ENCODE results near the gene HS2ST1. TPM values are rescaled to one million over a fixed set of nuclear protein-coding genes. Genes with fewer than 3 reads are reported as not detected.
"Not testable (repeated sequence)": the region's sequence is repeated elsewhere in the genome, so short reads cannot be mapped to it uniquely, and the experiment has no call there.

HS2ST1 gene
- total RNA-seq, 1 donor from 2014 or later, result 11.9 TPM

DNA sequence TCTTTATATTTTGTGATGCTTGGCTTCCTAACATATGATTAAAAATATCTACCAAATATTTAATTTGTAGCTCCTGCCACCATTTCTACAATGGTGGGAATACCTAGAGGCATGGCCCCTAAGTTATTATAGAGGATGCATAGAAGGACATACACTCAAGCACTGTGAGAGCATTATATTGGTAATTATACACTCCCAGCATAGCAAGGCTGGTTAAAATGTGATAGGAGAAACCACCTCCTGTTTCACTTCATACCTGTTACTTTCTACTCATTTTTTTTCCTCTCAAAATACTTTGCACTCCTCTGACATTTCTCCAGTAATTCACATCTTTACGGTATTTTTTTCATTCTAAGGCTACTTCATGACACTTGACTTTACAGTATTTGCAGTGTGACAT lies 92.9 kb downstream of the HS2ST1 start:
- no peak for DNase-seq (ENCODE audit: low read depth in 2 of 2)

DNA sequence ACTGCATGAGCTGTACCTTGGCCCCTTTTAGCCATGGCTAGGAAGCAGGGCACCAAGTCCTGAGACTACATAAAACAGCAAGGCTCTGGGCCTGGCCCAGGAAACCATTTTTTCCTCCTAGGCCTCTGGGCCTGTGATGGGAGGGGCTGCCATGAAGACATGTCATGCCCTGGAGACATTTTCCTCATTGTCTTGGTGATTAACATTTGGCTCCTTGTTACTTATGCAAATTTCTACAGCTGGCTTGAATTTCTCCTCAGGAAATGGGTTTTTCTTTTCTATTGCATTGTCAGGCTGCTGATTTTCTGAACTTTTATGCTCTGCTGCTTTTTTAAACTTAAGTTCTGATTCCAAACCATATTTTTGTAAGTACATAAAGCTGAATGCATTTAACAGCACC lies 99.0 kb downstream of the HS2ST1 start:
- not testable (repeated sequence) for DNase-seq (ENCODE audit: low read depth in 2 of 2)

DNA sequence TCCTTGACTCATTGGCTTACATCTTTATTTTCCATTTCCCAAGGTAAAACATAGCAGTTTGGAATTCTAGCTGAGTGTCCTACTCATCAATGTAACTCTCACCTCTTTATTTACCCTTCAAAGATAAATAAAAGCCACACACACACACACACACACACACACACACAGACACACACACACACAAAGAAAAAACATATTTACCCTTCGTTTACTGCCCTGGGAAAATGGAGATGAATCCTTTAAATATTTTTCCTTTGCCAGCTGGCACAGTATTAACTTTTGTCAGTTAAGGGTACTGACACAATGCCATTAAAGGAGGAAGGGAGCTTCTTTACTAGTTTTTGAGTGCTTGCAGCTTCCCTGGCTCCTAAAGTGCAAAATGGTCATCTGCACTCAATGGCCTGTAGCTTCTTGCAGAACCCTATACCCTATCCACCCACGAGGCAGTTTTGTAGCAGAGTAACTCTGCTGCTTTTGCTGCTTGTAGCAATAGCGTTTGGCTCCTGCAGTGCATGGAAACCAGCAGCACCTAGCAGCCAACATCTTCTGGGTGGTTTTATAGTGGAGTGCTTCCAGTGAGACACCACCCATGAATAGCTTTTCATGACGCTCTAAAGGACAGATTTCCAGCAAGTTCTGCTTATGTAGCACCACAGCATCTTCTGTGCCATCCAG lies 103.7 kb downstream of the HS2ST1 start:
- DNase-seq (ENCODE audit: low read depth in 2 of 2), result no peak

DNA sequence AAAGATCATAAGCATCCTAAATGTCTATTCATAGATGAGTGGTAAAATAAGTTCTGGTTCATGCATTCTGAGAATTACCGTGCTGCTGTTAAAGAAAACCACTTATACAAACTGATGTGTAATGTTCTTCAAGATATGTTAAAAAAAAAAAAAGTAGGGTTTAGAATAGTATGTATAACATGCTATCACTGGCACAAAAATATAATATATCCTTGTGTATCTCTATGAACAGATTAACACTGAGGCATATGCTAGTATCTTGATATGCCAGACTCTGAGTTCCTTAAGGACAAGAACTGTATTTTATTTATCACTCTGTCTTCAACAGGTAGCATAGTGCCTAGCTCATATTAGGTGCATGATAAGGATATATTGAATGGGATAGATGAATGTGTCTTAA lies 108.9 kb downstream of the HS2ST1 start:
- DNase-seq (ENCODE audit: low read depth in 2 of 2), result no peak

DNA sequence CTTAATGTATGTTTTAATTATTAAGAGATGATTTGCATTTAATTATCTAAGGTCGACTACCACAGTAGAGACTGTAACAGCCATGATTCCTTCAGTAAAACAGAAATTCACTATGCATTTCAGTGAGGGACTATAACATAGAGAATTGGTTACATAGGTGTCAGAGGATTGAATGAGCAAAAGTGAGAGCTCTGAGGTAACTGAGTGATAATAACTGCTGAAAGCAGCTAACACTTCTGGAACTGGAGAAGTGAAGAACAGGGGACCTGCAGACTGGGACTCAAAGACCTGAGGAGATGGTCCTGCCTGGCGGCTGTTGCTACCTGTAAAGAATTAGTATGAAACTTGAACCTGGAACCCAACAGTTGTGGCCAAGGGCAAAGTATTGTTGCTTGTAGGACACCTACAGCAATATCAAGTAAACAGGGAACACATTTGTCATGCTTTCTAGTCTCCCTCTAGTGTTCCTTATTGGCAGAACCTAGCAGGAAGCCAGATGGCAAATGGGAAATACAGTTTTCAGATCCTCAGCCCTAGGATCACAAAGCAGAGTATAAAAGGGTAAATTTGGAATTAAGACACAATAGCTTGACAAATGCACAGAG lies 110.6 kb downstream of the HS2ST1 start:
- peak; percentile 36 to 50 for DNase-seq (ENCODE audit: low read depth in 2 of 2)

DNA sequence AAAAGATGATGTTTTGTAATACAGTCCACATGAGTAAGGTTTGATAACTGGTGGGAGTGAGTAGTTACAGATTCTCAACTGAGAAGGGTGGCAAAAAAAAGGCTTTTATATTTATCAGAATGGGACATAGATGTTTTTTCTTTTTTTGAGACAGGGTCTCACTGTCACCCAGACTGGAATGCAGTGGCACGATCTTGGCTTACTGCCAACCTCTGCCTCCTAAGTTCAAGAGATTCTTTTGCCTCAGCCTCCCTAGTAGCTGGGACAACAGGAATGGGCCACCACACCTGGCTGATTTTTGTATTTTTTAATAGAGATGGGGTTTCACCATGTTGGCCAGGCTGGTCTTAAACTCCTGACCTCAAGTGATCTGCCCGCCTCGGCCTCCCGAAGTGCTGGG lies 113.1 kb downstream of the HS2ST1 start:
- DNase-seq (ENCODE audit: low read depth in 2 of 2), result peak in 1 of 2 donors; percentile 16

DNA sequence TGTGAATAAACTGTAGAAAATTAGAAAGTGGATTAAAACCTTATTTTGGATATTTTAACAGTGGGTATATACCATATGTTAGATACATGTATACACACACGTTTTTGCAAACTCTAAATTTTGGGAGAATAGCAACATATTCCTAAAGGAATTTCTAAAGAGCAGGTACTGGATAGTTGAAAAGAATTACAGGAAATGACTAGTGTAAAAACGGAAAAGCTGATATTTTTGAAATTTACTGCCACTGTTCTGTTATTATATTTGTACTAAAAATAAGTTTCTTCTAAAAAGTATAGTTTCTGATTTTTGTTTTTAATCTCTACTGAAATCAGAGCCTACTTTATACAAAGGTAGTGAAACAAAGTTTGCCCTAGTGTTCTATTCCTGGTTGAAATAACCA lies 114.1 kb downstream of the HS2ST1 start:
- DNase-seq (ENCODE audit: low read depth in 2 of 2), result peak; percentile 9 to 63

DNA sequence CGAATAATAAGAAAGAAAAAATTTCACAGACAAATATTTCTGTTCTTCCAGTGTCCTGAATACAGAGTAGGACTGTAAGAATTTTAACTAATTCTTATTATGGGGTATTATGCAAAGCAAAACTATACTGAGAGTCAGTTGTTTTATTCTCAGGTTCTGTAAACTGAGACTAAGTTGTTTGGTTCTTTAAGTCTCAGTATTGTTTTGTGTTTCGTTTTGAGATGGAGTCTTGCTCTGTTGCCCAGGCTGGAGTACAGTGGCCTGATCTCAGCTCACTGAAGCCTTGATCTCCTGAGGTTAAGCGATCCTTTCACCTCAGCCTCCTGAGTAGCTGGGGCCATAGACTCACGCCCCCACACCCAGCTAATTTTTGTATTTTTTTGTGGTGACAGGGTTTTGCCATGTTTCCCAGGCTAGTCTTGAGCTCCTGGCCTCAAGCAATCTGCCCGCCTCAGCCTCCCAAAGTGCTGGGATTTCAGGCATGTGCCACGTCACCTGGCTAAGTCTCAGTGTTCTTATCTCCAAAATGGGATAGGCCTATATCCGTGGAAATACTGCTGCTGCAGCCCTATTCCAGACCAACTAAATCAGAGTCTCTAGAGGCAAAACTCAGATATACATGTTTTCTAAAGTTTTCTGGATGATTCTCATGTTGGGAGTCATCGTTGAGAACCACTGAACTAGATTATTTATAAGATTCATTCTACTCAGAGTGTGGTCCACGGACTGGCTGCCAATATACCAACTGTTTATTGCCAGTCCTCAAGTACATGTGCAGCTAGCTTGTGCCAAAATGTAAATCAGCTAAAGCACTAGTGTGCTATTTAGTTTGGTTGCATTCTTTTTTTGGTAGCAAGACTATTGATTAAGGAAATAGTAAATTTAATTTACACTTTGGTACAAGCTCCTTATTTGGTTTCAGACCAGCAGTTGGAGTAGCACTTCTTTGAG lies 116.6 kb downstream of the HS2ST1 start:
- no peak for DNase-seq (ENCODE audit: low read depth in 2 of 2)

DNA sequence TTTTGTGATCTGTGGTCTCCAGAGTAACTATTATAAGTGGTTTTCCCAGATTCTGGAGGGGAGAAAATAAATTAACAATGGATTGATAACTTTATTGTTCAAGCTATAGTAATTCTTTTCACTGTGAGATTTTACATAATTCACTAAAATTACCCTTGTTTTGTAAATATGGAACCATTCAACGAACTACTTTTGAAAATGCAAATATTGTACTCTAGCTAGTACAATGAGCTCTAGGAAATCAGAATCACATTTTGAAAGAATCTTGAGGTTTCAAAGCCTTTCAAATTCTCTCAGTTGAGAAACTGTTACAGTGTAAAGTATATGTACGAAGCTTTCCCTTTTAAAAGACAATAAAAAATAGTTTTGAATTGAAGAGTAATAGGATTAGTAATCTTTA lies 119.9 kb downstream of the HS2ST1 start:
- DNase-seq (ENCODE audit: low read depth in 2 of 2), result no peak

DNA sequence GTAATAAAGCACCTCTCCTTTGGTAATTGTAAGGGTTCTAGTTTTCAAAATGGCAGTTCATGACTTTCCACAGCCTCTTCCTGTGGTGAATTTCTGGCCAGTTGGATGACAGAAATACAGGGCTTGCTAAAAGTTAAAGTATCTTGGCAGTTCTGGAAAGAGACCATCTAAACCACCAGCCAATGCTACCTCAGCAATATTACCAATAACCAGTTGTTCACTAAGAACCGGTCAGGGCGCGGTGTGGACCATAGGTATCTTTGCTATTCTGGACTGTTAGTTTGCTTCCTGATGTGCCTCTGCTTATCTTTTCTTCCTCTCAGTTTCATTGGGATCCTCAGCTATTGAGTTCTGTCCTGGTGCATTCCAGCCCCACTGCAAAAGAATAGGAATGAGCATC lies 124.7 kb downstream of the HS2ST1 start:
- no peak for DNase-seq (ENCODE audit: low read depth in 2 of 2)

DNA sequence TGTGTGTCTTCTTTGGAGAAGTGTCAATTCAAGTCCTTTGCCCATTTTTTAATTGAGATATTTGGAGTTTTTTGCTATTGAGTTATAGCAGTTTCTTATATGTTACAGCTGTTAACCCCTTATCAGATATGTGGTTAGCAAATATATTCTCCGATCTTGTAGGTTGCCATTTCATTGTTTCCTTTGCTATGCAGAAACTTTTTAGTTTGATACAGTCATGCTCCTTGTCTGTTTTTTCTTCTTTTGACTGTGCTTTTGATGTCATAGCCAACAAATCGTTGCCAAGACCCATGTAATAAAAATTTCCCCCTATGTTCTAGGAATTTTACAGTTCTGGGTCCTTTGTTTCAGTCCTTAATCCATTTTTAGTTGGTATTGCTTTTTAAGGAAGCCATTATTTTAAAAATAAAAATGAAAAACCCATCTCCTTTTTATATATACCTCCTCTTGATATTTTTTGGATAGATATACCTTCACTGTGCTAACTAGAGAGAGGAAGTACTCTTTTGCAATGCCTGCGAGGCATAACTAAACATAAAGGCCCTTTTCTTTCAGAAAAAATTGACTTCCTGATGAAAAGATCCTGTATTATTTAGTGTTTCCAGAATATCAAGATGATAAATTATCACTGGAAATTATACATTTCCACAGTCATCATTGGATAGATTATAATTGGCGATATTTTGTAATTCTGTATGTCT lies 127.8 kb downstream of the HS2ST1 start:
- DNase-seq (ENCODE audit: low read depth in 2 of 2), result peak in 1 of 2 donors; percentile 20

DNA sequence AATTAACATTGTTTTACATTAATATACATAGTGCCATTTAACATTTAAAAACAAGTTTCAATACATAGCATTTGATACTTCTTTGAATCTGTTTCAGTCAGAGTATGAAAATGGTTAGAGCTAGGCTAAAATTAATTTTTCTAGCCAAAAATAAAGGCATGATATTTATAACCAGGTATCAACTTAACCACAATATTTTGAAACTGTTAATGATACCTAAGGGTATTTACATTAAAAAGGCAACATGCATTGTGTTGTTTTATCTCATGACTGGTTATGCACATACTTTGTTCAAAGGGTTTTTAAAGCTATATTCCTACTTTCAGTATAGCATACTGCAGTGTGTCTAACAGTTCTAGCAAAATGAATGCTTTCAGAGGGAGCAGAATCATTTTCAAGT lies 130.0 kb downstream of the HS2ST1 start:
- DNase-seq (ENCODE audit: low read depth in 2 of 2), result no peak

DNA sequence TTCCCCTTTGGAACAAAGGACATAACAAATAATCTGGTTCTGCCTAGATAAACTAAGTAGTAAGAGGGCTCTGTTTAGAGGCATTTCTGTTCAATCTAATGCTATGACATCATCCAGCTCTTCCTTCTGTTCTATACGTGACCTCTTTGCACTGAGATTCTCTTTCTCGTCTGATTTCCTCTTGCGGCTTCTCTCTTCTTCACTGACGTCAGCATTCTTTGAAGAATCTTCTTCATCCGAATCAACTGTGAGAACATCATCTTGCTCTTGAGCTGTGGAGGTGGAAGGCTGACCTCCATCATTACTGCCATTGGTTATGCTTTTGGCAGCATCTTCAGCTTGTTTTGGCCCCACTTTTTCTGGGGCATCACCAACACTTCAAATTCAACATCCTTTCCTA lies 130.4 kb downstream of the HS2ST1 start:
- DNase-seq (ENCODE audit: low read depth in 2 of 2), result no peak

DNA sequence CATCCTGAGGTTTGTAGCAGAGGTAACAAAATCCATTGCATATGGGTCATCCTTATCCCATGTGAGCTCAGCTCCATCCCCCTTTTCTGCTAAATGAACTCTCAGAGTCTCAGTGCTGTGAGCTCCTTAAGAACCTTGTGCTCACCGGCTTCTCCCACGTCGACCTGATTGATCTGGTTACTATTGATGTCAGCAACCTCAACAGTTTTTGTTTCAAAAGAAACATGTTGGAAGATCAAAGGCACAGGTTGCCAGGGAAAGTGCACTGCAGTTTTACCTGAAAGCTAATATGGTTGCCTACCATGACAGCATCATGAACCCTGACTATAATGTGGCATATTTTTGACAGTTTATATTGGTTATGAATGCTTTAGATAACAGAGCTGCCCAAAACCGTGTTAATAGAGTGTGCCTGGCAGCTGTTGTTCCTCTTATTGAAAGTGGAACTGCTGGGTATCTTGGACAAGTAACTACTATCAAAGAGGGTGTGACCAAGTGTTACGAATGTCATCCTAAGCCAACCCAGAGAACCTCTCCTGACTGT lies 131.4 kb downstream of the HS2ST1 start:
- DNase-seq (ENCODE audit: low read depth in 2 of 2), result no peak

DNA sequence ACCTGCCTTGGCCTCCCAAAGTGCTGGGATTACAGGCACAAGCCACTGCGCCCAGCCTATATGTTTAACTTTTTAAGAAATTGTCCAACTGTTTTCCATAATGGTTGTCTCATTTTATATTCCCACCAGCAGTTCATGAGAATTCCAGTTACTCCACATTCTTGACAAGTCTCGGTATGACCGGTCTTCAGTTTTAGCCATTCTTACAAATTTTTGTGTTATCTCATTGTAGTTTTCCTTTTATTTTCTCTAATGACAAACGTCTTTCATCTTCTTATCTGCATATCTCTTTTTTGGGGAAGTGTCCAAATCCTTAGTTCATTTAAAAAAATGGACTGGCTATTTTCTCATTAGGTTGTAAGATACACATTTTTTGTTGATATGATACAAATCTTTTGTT lies 132.5 kb downstream of the HS2ST1 start:
- no peak for DNase-seq (ENCODE audit: low read depth in 2 of 2)

DNA sequence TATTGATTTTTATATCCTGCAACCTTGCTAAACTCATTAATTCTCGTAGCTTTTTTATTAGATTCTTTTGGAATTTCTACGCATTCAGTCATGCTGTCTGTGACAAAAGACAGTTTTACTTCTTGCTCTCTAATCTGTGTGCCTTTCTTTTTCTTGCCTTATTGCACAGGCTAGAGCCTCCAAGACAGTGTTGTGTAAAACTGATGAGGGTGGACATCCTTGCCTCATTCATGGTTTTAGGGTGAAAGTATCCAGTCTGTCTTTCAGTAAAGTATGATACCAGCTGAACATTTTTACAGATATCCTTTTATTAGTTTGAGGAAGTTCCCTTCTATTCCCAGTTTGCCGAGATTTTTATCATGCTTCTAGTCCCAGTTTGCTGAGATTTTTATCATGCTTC lies 133.8 kb downstream of the HS2ST1 start:
- no peak for DNase-seq (ENCODE audit: low read depth in 2 of 2)

DNA sequence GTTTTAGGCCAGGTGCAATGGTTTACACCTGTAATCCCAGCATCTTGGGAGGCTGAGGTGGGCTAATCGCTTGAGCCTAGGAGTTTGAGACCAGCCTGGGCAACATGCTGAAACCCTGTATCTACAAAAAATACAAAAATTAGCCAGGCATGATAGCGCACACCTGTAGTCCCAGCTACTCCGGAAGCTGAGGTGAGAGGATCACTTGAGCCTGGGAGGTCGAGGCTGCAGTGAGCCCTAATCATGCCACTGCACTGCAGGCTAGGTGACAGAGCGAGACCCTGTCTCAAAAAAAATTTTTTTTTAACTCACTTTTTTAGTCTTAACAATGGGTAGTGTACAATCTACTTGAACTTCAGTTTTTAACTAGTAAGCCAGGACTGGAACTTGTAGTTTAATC lies 137.5 kb downstream of the HS2ST1 start:
- DNase-seq (ENCODE audit: low read depth in 2 of 2), result no peak

DNA sequence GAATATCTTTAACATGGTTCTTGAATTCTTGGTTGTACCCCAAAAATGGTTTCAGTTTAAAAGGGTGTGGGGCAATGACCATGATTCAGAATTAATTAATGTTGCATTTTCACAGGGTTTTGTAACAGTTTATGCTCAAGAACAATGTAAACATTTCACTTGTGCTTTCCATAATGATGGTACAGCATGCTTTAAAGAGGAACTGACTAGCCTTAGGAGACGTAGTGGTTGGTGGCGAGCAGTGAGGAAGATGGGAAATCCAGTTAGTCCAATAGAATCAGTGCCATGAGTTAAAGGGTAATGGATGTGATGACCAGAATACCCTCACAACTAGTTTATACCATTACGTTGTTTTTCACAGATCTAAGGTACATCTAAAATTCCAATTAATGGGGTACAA lies 138.0 kb downstream of the HS2ST1 start:
- DNase-seq (ENCODE audit: low read depth in 2 of 2), result no peak

DNA sequence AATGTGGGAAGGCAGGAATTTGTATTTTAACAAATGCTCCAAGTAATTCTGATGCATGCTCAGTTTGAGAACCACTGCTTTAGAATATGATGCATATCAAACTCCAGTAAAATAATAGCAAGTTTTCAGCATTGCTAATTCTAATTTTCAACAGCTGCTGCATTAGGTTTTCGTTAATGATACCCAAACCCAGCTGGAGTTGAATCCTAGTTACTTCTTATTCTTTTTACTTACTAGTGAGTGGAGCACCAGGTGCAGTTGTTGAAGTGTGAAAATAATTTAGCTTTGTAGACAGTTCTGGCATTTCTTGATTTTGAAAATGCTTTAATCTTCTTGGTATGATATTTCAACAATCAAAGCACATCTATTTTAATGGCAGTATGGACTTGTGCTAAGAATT lies 138.5 kb downstream of the HS2ST1 start:
- no peak for DNase-seq (ENCODE audit: low read depth in 2 of 2)

DNA sequence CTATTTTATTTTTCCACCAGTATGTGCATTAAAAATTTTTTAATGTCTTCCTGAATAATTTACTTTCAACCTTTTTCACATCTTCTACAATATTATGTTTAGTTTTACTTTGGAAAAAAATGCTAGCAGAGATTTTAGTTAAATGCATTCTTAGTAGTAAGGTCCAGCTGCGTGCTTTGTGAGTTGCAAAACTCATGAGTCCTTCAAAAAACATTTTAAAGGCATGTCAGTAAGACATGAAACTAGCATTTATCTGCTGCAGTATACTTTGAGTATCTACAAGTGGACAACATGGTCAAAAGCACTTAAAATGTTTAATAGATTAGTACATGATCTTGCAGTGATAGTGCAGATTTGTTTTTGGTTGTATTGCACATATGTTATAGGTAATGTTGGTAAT lies 139.0 kb downstream of the HS2ST1 start:
- DNase-seq (ENCODE audit: low read depth in 2 of 2), result no peak

DNA sequence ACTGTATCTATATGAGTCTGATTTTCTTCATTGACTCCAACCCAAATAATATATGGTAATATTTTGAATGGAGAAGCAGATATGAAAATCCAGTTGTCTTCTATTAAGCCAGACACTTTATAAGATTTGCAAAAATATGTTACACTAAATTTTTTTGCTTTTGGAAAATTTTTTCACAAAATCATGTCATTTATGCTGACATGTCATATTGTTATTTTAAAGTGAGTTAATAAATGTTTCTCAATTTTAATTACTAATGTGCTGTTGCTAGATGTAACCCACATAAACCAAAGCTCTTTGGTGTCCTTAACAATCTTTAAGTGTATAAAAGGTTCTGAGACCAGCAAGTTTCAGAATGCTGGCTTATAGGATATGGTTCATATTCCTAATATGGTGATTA lies 142.5 kb downstream of the HS2ST1 start:
- DNase-seq (ENCODE audit: low read depth in 2 of 2), result no peak

DNA sequence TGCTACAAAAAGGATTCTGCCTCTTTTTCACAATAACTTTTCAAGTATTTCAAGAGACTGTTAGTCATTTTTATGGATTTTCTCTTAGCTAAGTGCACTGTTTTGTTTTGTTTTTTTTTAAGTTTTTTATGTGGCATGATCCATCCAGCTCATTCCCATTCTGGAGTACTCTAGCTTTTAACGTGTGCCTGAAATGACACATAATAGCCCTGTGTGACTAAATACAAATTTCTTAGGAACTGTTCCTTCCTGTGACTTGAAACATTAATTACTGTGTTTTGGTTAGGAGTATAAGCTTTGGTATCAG lies 143.9 kb downstream of the HS2ST1 start:
- no peak for DNase-seq (ENCODE audit: low read depth in 2 of 2)
